Right cardiac atrium (tissue), 5 donors: Measurements from ENCODE around the gene NME4. TPM values are rescaled to one million over a fixed set of nuclear protein-coding genes. Genes with fewer than 3 reads are reported as not detected.

Source experiments
- ATAC-seq, 2 donors: fragments of 200-7000 bp; cut with Tn5 transposase; one replicate each; pipeline versions ENCODE4 v1.8.0 to v1.9.1; 2020; ENCODE audit warnings: moderate library complexity in 2 of 2, mild to moderate bottlenecking in 1 of 2
- DNase-seq, 3 donors: peaks; one replicate each; pipeline ENCODE4 v3.0.0-alpha.2; 2020
- H3K27ac ChIP-seq: one replicate; pipeline ENCODE4 v1.5.1; 2013; ENCODE audit warnings: mild to moderate bottlenecking, low read length, control low read depth, moderate library complexity
- H3K27me3 ChIP-seq: one replicate; pipeline ENCODE4 v1.6.1; 2013; ENCODE audit not compliant: control insufficient read depth, insufficient read depth
- H3K4me1 ChIP-seq: one replicate; pipeline ENCODE4 v1.6.1; 2013; ENCODE audit warnings: low read length; ENCODE audit not compliant: control insufficient read depth, insufficient read depth
- H3K4me3 ChIP-seq: one replicate; pipeline ENCODE4 v1.5.1; 2013; ENCODE audit warnings: low read length, control low read depth
- H3K9me3 ChIP-seq: one replicate; pipeline ENCODE4 v1.6.1; 2013; ENCODE audit warnings: low read length; ENCODE audit not compliant: control insufficient read depth
- WGBS: extraction: QIAGEN DNeasy Blood & Tissue Kit; methylation state at CpG from one replicate; pipeline ENCODE4 v1.1.7; 2013; 5-methylcytosine and 5-hydroxymethylcytosine counted together
- intact Hi-C, 4 donors: fragments of 100-400 bp; cut with DNase I; formaldehyde crosslinking; loops; one replicate each; pipeline versions ENCODE4 v1.11.0 to v1.14.0; 2022 to 2023
- polyA plus RNA-seq: library from polyadenylated mRNA; stranded (reverse); fragments of 200-250 nt; gene quantifications from one replicate; pipeline ENCODE4 v1.2.3, GENCODE V29; 2013
- total RNA-seq, 4 donors: library from RNA; stranded (reverse); fragmentation: NEBNext Ultra II Directional; extraction: Animal tissue kit (Norgen Biotek cat#: 25700); gene quantifications; one replicate each; pipeline ENCODE4 v1.2.1, GENCODE V29; 2021
- donor health status: healthy with polysubstance abuse.
- donor health status: DM: no; HTN: yes; CAD: no.
- donor health status: DM: no; HTN: no; CAD: no.
- donor health status: DM: no; HTN: yes; CAD: no; lungs with severe emphysema.
- donor health status: DM: yes; HTN: yes; CAD: no.

The NME4 gene
- total and polyA plus RNA-seq, 5 donors, result 49.7 to 86.4 (median 69.0) TPM

DNA sequence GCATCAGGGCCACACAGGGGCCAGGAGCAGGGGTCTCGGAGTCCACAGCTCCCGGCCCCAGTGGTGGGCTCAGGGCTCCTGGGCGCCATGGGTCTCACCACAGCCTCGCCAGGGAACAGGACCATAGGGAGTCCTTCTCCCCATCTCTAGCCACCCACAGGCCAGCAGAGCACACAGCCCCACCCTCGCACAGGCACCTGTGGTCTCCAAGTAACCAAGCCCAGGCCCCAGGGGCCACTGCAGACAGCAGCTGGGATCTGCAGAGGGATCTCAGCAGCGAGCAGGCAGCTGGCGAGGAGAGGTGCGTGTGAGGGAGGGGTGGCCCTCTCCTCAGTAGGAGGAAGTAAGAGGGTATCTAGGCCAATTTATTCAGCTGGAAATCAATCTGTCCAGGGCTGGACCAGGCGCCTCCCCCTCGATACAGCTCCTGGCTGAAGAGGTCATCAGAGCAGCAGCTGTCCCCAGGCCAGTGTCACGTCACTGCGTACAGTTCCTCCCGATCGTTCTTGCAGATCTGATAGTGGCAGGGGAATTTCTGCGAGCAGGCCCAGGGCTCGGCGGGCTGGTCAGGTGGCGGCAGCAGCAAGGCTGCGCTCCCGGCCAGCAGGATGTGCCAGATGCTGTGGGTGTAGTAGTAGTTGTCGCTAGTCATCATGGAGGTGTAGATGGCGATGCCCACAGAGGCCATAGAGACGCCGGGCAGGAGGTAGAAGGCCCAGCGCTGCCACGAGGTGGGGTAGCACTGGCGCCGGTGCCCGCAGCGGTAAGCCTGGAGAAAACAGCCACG lies 25.3 kb upstream of the NME4 start:
- no peak overlapping the region for H3K27ac ChIP-seq
- no peaks in the 10 kb centered on the region for H3K27me3 ChIP-seq
- DNase-seq, result peak in 1 of 3 donors; percentile 66
- H3K9me3 ChIP-seq, result no peaks in the 10 kb centered on the region
- peaks cover 2% of the 10 kb centered on the region for H3K4me1 ChIP-seq
- peak in 1 of 2 donors; percentile 0 for ATAC-seq
- intact Hi-C loops, result no loop called here
- no peak overlapping the region for H3K4me3 ChIP-seq
- 87% methylated on average over 31 of the region's 31 CpGs for WGBS

DNA sequence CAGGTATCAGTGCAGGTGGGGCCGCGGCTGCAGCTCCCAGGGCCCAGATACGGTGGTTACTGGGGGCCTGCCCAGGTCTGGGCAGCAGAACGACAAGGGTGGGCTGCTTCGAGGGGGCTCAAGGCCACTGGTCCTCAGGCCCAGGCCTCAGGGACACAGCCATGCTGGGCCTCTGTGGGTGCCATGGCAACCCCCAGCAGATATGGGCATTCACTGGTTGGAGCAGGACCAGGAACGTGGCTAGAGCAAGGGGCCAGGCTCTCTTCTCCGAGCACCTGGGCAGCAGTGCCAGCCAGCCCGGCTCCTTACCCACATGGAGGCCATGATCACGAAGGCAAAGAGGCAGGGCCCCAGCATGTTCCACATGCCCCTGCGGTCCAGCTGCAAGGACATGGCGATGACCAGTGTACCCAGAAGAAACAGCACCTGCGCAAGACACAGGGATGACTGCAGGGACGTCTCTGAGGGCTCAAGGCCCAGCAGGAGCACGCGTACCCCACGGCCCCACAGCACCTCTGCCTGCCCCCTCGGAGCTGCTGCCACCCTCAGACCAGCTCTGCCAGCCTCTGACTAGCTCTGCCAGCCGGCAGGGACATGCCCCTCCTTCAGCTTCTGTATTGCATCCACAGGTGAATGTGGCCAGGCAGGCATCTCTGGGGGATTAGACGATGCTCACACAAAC lies 24.6 kb upstream of the NME4 start:
- 93% methylated on average over 19 of the region's 19 CpGs for WGBS
- no peaks in the 10 kb centered on the region for H3K27me3 ChIP-seq
- no peaks in the 10 kb centered on the region for H3K9me3 ChIP-seq
- no peak for DNase-seq
- H3K4me3 ChIP-seq, result no peak overlapping the region
- H3K4me1 ChIP-seq, result peaks cover 2% of the 10 kb centered on the region
- no peak overlapping the region for H3K27ac ChIP-seq
- ATAC-seq, result no peak
- intact Hi-C loops, result no loop called here

DNA sequence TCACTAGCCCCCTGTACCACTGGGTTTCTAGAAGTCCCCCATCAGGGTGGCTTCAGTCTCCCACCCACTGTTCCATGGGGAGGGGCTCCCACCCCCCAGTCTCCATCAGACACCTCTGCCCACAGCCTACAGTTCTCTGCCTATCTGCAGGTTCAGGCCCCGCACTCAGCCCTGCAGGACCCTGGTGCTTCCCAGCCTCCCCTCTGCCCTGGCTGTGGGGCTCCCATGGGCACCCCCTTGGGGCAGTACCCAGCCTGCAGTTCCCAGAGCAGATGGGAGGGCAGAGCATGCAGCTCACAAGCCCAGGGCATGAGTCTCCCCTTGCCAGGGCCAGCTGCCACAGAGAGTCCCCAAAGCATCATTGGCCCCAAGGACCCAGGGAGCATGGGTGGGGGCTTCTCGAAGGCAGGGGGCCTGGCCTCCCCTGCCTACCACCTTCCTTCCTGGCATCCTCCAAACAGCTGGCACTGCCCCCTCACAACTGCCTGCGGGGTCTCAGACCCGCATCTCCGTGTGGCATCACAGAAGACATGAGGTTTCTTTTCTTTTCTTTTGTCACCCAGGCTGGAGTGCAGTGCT lies 23.9 kb upstream of the NME4 start:
- intact Hi-C loops, result no loop called here
- H3K9me3 ChIP-seq, result no peaks in the 10 kb centered on the region
- 92% methylated on average over 5 of the region's 5 CpGs for WGBS
- DNase-seq (no peak), ATAC-seq (no peak)
- H3K27ac ChIP-seq, result no peak overlapping the region
- H3K4me1 ChIP-seq, result peaks cover 2% of the 10 kb centered on the region
- no peaks in the 10 kb centered on the region for H3K27me3 ChIP-seq
- H3K4me3 ChIP-seq, result no peak overlapping the region

DNA sequence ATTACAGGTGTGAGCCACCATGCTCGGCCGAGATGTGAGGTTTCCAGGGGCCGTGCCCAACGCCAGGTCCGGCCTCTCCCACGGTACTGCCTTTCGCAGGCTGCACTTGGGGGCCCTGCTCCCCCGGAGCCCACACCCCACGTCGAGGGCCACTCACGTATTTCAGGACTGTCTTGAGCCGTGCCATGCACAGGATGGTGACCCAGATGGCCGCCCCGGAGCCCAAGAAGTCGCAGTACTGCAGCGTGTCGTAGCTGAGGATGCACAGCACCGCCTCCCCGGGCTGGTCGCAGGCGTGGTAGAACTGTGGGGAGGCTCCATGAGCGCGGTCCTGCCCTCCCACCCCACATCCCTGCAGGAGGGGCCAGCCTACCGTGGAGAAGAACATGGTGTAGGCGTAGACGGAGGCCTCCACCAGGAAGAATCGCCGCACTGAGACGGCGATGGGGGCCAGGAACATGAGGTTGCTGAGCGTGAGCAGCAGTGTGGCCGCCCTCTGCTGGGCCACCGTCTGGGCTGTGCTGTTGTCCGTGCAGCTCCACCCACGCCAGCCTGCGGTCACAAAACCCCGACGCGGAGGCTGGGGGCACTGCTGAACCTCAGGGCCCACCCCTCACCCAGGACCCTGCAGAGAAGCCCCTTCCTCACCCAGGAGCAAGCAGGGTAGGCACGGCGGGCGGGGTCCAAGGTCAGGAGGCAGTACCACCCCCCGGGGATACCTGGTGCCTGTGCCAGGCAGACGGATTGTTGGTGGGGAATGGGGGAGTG lies 23.0 kb upstream of the NME4 start:
- ATAC-seq (no peak), DNase-seq (peak in 1 of 3 donors; percentile 56)
- H3K4me3 ChIP-seq, result no peak overlapping the region
- H3K27ac ChIP-seq, result no peak overlapping the region
- peaks cover 2% of the 10 kb centered on the region for H3K4me1 ChIP-seq
- WGBS, result 92% methylated on average over 44 of the region's 44 CpGs
- no peaks in the 10 kb centered on the region for H3K9me3 ChIP-seq
- H3K27me3 ChIP-seq, result no peaks in the 10 kb centered on the region
- intact Hi-C loops, result no loop called here

DNA sequence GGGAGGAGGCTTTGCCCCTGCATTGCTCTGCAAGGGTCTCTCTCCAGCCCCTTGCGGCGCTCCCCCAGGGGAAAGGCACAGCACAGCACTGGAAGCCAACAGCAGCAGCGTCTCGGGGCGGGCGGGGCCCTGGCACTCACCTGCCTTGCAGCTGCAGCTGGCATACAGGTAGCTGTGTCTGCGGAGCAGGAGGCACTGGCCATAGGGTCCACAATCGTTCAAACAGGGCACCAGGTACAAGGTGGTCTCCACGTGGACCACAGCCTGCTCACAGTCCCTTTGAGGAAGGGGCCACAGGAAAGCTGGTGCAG lies 22.4 kb upstream of the NME4 start:
- H3K4me1 ChIP-seq, result peaks cover 2% of the 10 kb centered on the region
- H3K27me3 ChIP-seq, result no peaks in the 10 kb centered on the region
- ATAC-seq (no peak), DNase-seq (no peak)
- WGBS, result 91% methylated on average over 9 of the region's 9 CpGs
- no peak overlapping the region for H3K27ac ChIP-seq
- intact Hi-C loops, result no loop called here
- H3K9me3 ChIP-seq, result no peaks in the 10 kb centered on the region
- no peak overlapping the region for H3K4me3 ChIP-seq

DNA sequence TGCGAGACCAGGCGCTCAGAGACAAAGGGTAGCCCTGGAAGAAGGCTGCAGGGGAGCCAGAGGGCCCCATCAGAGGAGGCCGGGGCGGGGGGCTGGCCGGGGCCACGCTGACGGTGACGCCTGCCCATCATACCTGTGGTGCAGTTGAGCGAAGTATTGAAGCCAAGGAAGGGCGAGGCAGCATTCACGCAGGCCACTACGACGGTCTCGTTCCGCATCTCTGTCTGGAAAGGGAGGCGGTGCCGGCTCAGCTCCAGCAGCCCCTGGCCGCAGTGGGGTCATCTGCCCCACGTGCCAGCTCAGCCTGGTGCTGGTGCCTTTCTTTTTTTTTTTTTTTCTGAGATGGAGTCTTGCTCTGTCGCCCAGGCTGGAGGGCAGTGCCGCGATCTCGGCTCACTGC lies 21.8 kb upstream of the NME4 start:
- DNase-seq (no peak), ATAC-seq (no peak)
- peaks cover 2% of the 10 kb centered on the region for H3K4me1 ChIP-seq
- intact Hi-C loops, result no loop called here
- H3K27me3 ChIP-seq, result no peaks in the 10 kb centered on the region
- whole genome bisulfite sequencing, result 94% methylated on average over 23 of the region's 23 CpGs
- H3K27ac ChIP-seq, result no peak overlapping the region
- no peaks in the 10 kb centered on the region for H3K9me3 ChIP-seq
- no peak overlapping the region for H3K4me3 ChIP-seq

DNA sequence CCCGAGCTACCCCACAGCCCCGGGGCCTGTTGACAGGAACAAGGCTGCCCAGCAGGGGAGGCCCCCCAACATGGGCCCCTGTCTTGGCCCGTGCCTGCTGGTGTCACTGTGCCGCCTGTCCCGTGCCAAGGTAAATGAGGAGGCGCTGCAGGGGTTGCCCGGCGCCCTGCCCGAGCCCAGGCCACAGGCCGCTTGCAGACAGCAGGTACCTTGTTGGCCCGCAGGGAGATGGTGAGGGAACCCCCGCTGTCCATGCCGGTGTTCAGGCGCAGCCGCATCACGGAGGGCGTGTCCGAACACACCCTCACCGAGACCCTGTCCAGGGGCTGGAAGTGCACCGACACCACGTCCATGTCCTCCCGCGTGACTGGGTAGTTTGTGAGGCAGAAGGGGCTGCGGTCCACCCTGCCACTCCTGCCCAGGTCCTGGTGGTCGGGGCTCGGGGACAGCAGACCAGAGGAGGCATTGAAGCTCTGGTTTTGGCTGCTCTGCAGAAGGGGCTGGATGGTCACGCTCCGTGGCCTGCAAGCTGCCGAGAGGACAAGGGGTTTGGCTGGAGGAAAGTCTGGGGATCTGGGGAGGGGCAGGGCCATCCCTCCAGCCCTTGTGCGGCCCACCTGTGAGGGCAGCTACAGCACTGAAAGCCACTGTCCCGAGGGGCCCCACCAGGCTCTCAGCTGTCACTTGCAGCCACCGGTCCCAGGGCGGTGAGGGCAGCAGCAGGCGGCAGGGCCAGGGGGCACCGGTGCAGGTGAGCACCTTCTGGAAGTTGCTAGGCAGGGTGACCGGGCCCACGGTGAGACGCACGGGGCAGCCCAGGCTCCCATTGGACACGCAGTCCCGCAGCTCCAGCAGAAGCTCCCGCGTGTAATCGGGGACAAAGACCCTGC lies 20.8 kb upstream of the NME4 start:
- H3K27ac ChIP-seq, result no peak overlapping the region
- WGBS, result 94% methylated on average over 44 of the region's 44 CpGs
- H3K4me1 ChIP-seq, result no peaks in the 10 kb centered on the region
- H3K9me3 ChIP-seq, result no peaks in the 10 kb centered on the region
- DNase-seq (peak in 2 of 3 donors; percentile 51 to 60), ATAC-seq (no peak)
- intact Hi-C loops, result no loop called here
- H3K27me3 ChIP-seq, result no peaks in the 10 kb centered on the region
- no peak overlapping the region for H3K4me3 ChIP-seq

DNA sequence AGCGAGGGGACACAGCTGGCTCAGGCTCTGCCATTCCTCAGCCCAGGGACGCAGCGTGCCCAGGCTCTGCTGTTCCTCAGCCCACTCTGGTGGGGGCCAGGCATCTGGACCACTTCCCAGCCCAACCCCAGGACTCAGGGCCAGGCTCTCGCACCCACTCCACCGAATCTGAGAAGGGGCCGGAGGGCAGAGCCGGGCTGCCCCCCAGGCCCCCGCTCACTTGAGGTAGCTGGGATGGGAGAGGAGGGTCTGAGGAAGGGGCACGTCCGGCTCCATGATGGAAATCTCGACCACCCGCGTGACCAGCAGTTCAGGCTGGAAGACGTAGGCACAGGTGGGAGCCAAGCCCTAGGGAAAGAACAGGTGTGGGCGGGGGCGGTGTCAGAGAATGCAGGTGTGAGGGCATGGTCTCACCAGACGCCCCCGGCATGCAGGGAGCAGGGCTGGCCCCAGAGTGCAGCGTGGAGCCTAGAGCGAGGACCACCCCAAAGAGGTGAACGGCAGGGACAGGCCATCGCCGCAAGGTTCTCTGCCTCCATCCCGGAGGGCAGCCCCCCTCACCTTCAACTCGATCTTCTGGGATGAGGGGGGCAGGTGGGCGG lies 20.1 kb upstream of the NME4 start:
- intact Hi-C loops, result no loop called here
- Histone ChIP-seq H3K27ac (no peak overlapping the region), H3K4me3 (no peak overlapping the region), H3K4me1 (no peaks in the 10 kb centered on the region), H3K9me3 (no peaks in the 10 kb centered on the region), H3K27me3 (no peaks in the 10 kb centered on the region)
- ATAC-seq, result no peak
- DNase-seq, result peak in 2 of 3 donors; percentile 38 to 52
- WGBS, result 93% methylated on average over 26 of the region's 26 CpGs

DNA sequence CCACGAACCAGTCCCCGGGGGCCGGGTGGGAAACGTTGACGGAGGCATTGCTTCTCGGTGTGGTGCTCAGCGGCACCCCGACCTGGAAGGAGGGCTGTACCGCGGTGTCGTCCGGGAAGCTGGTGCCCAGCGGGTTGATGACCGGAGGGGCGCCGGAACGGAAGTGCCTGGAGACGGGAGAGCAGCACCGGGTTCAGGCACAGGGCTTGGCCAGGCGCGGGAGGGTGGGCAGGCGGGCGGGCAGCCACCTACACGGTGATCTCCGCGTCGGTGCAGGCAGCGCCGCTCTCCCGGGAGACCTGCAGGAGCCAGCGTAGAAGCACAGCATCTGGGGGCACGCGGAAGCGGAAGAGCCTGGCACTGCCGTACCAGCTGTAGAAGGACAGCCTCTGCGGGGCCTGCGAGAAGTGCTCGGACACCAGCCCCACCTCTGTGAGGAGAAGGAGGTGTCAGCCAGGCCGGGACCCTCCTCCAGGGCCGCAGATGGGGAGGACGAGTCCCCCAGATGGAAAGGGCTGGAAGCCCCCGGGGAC lies 19.5 kb upstream of the NME4 start:
- Histone ChIP-seq H3K9me3 (no peaks in the 10 kb centered on the region), H3K27ac (no peak overlapping the region), H3K4me1 (no peaks in the 10 kb centered on the region), H3K27me3 (no peaks in the 10 kb centered on the region), H3K4me3 (no peak overlapping the region)
- DNase-seq (peak in 2 of 3 donors; percentile 39 to 69), ATAC-seq (no peak)
- WGBS, result 91% methylated on average over 42 of the region's 42 CpGs
- intact Hi-C loops, result no loop called here
